ENCODE results near the gene CRYGB. TPM values are rescaled to one million over a fixed set of nuclear protein-coding genes. Genes with fewer than 3 reads are reported as not detected.
A peak's percentile ranks its signal among the peaks of the same experiment; 100 is the strongest.

The CRYGB gene
- total RNA-seq, 1 donor from 2014 or later = not detected

DNA sequence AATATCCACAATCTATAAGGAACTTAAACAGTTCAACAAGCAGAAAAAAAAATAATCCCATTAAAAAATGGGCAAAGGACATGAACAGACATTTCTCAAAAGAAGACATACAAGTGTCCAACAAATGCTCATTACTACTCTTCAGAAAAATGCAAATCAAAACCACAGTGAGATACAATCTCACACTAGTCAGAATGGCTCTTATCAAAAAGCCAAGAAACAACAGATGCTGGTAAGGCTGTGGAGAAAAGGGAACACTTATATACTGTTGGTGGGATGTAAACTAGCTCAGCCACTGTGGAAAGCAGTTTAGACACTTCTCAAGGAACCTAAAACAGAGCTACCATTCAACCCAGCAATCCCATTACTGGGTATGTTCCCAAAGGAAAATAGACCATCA lies 7.2 kb upstream of the CRYGB start:
- H3K4me3 ChIP-seq (ENCODE audit: low read depth, low read length) = no peak overlapping the region
- no peak for DNase-seq (ENCODE audit: low read depth)
- TF ChIP-seq, protein P1, sequence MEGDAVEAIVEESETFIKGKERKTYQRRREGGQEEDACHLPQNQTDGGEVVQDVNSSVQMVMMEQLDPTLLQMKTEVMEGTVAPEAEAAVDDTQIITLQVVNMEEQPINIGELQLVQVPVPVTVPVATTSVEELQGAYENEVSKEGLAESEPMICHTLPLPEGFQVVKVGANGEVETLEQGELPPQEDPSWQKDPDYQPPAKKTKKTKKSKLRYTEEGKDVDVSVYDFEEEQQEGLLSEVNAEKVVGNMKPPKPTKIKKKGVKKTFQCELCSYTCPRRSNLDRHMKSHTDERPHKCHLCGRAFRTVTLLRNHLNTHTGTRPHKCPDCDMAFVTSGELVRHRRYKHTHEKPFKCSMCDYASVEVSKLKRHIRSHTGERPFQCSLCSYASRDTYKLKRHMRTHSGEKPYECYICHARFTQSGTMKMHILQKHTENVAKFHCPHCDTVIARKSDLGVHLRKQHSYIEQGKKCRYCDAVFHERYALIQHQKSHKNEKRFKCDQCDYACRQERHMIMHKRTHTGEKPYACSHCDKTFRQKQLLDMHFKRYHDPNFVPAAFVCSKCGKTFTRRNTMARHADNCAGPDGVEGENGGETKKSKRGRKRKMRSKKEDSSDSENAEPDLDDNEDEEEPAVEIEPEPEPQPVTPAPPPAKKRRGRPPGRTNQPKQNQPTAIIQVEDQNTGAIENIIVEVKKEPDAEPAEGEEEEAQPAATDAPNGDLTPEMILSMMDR (conservative IDR thresholded peaks at IDR 0.05; ENCODE audit: low read depth, low read length) = no peak

DNA sequence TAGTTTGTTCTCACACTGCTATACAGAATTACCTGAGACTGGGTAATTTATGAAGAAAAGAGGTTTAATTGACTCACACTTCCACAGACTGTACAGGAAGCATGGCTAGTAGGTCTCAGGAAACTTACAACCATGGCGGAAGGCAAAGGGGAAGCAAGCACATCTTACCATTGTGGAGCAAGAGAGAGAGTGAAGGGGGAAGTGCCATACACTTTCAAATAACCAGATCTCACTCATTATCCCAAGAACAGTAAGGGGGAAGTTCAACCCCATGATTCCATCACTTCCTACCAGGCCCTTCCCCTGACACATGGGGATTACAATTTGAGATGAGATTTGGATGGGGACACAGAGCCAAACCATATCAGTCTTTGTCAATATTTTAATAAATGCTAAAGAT lies 5.0 kb upstream of the CRYGB start:
- TF ChIP-seq, protein P1 (conservative IDR thresholded peaks at IDR 0.05; ENCODE audit: low read depth, low read length) = no peak
- no peak for DNase-seq (ENCODE audit: low read depth)
- no peak overlapping the region for H3K4me3 ChIP-seq (ENCODE audit: low read depth, low read length)

DNA sequence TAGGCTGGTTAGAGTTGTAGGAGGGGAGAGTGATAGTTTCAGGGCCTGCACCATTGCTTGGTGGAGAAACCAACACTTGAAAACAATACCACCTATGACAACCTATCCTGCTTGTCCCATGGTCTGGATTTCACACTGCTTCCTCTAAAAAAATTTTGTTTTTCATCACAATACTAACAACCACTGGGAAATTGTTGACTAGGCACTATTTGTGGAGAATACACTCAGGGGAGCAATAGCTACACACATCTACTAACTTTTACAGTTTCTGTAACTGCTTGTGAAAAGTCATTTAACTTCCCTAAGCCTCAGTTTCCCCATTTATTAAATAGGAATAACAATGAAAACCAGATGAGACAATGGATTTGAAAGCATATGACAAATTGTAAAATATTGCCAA lies 4.1 kb upstream of the CRYGB start:
- no peak for DNase-seq (ENCODE audit: low read depth)
- TF ChIP-seq, protein P1 (conservative IDR thresholded peaks at IDR 0.05; ENCODE audit: low read depth, low read length) = no peak

DNA sequence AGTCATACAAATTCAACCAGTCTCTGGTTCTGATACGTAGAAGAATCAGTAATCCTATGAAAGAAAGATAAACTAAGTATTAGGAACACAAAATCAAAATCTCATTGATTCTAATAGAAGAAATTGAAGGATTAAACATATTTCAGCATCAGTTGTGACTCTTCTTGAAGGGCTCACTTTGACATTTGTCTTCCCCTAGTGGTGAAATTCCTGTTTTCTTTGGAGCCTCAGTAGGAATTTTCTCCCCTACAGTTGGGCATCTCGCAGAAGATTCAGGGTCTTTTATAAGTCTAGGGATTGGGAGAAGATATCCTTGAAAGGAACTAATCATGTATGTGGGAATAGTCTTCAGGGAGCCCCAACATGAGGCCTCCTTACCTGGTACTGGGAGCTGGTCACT lies 2.8 kb upstream of the CRYGB start:
- DNase-seq (ENCODE audit: low read depth) = no peak
- TF ChIP-seq, protein P1 (conservative IDR thresholded peaks at IDR 0.05; ENCODE audit: low read depth, low read length) = peak; percentile 46
- H3K4me3 ChIP-seq (ENCODE audit: low read depth, low read length) = no peak overlapping the region

More for the DNA sequence above, 4.1 kb upstream of the CRYGB start:
- H3K4me3 ChIP-seq (ENCODE audit: low read depth, low read length) = no peak overlapping the region

DNA sequence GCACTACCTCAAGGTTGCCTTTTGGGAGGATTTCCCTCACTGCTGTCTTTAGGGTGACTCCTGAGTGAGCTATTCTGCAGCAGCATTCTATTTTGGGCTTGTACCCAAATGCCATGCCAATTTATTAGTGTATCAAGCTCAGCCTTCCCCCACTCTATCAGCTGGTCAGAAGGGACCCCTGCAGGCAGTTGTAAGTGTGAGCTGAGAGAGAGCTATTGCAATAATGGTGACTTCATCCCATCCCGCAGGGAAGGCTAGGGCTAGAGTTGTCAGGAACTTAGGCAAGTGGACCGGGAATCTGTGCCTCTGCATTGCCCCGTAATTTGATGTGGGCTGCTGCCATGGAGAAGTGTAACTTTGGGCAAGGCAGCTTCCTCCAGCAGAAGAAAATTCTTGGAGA lies 1.8 kb upstream of the CRYGB start:
- DNase-seq (ENCODE audit: low read depth) = no peak
- TF ChIP-seq, protein P1 (conservative IDR thresholded peaks at IDR 0.05; ENCODE audit: low read depth, low read length) = no peak
- no peak overlapping the region for H3K4me3 ChIP-seq (ENCODE audit: low read depth, low read length)

DNA sequence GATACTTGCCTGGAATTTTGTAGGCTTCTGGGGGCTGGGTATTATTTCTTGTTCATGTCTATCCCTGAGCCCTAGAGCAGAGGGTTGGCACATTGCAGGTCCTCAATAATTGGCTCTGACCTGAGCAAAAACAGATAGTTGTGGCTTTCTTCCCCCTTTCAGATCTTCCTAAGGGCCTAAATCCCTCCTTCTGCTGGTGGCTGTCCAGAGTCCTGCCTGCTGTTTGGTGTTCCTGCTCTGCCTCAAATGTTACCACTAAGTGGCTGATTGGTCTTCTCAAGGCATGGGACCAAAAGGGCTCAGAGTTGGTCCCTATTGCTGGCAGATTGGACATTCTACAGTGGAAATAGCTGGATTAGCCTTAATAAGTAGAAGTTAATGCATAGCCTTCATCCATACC lies 1.1 kb upstream of the CRYGB start:
- no peak overlapping the region for H3K4me3 ChIP-seq (ENCODE audit: low read depth, low read length)
- DNase-seq (ENCODE audit: low read depth) = no peak
- TF ChIP-seq, protein P1 (conservative IDR thresholded peaks at IDR 0.05; ENCODE audit: low read depth, low read length) = no peak

DNA sequence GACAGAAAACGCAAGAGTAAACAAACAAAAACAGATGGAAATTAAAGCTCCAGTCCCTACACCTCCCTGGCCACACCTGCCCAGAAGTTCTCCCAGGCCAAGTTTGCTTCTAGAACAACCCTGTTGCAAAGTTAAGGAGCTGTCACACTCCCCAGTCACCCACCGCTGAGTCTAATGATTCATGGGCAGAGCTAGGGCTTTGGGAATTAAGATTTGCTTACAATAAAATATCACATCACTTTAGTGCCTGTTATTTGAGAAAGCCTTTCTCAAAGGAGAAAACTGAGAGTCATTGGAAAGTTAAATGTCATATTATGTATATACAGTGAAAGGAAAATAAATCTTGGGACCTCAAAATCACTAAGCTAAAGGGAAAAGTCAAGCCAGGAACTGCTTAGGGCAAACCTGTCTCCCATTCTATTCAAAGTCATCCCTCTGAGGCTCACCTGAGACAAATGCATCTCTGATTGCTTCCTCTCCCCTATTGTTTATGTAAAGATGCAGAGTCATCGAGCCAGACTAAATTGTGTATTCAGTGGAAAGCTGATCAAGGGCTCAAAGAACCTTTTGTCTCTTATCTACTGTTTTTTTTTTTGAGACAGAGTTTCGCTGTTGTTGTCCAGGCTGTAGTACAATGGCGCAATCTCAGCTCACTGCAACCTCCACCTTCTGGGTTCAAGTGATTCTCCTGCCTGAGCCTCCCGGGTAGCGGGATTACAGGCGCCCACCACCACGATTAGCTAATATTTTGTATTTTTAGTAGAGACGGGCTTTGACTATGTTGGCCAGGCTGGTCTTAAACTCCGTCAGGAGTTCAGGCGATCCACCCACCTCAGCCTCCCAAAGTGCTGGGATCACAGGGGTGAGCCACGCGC lies 2.8 kb downstream of the CRYGB start:
- no peak for DNase-seq (ENCODE audit: low read depth)
- H3K4me3 ChIP-seq (ENCODE audit: low read depth, low read length) = no peak overlapping the region
- TF ChIP-seq, protein P1 (conservative IDR thresholded peaks at IDR 0.05; ENCODE audit: low read depth, low read length) = no peak

Measured in epithelial cell of proximal tubule (primary cell).